Fibroblast of lung (primary cell): ENCODE results near the gene GNG7. TPM values are rescaled to one million over a fixed set of nuclear protein-coding genes. Genes with fewer than 3 reads are reported as not detected.
"Not testable (repeated sequence)": the region's sequence is repeated elsewhere in the genome, so short reads cannot be mapped to it uniquely, and the experiment has no call there.

ENCODE experiments used
- DNase-seq, 2 donors: peaks; one replicate each; pipeline versions ENCODE4 v3.0.0 to v3.0.0-alpha.2; 2010; ENCODE audit warnings: low read depth in 2 of 2
- H2AFZ ChIP-seq: 2 replicates; pipeline ENCODE4 v1.5.1; 2012; ENCODE audit warnings: low read length, control low read depth, inconsistent platforms
- H3K27ac ChIP-seq: 2 replicates; pipeline ENCODE4 v1.5.1; 2011; ENCODE audit warnings: low read length, control low read depth; ENCODE audit not compliant: insufficient read depth
- H3K27me3 ChIP-seq: 2 replicates; pipeline ENCODE4 v1.5.1; 2011; ENCODE audit warnings: mild to moderate bottlenecking, low read length; ENCODE audit not compliant: control insufficient read depth, insufficient read depth
- H3K36me3 ChIP-seq: 2 replicates; pipeline ENCODE4 v1.5.1; 2011; ENCODE audit warnings: low read length; ENCODE audit not compliant: control insufficient read depth, insufficient read depth
- H3K4me1 ChIP-seq: 2 replicates; pipeline ENCODE4 v1.5.1; 2011; ENCODE audit warnings: low read length; ENCODE audit not compliant: control insufficient read depth, insufficient read depth; ENCODE audit errors: extremely low read depth
- H3K4me2 ChIP-seq: 2 replicates; pipeline ENCODE4 v1.5.1; 2011; ENCODE audit warnings: low read length, control low read depth; ENCODE audit not compliant: insufficient read depth; ENCODE audit errors: extremely low read depth
- H3K4me3 ChIP-seq, 4 experiments: fragments of 200-600 bp in 1 of 4; sonication (generic) in 1 of 4; replicated peaks in 1 of 4; 2 replicates each; pipeline ENCODE4 v1.5.1; 2011 to 2016; ENCODE audit warnings: low read length in 4 of 4, low read depth in 3 of 4, mild to moderate bottlenecking in 3 of 4, control low read depth in 2 of 4, inconsistent platforms in 1 of 4, mixed read lengths in 1 of 4; ENCODE audit not compliant: insufficient read depth in 1 of 4; ENCODE audit errors: control extremely low read depth in 1 of 4
- H3K79me2 ChIP-seq: 2 replicates; pipeline ENCODE4 v1.5.1; 2012; ENCODE audit warnings: mild to moderate bottlenecking, low read length, inconsistent platforms; ENCODE audit not compliant: control insufficient read depth, insufficient read depth
- H3K9ac ChIP-seq: 2 replicates; pipeline ENCODE4 v1.5.1; 2011; ENCODE audit warnings: mild to moderate bottlenecking, low read length, control low read depth; ENCODE audit not compliant: insufficient read depth
- H3K9me3 ChIP-seq: 2 replicates; pipeline ENCODE4 v1.5.1; 2012; ENCODE audit warnings: low read depth, low read length; ENCODE audit not compliant: control insufficient read depth, insufficient read depth
- H4K20me1 ChIP-seq: 2 replicates; pipeline ENCODE4 v1.5.1; 2011; ENCODE audit warnings: low read length; ENCODE audit not compliant: control insufficient read depth, insufficient read depth; ENCODE audit errors: extremely low read depth
- CTCF ChIP-seq, 2 donors: IDR thresholded peaks in 1 of 2; conservative IDR thresholded peaks in 1 of 2; 1 replicate in 1 of 2; 2 replicates in 1 of 2; pipeline ENCODE4 v1.5.1; 2011 to 2012; ENCODE audit warnings: low read length in 2 of 2, control low read depth in 1 of 2, inconsistent platforms in 1 of 2, low read depth in 1 of 2, mild to moderate bottlenecking in 1 of 2
- EZH2 ChIP-seq: IDR thresholded peaks from 2 replicates; pipeline ENCODE4 v1.5.1; 2012; ENCODE audit warnings: low read length, control low read depth, mild to moderate bottlenecking; ENCODE audit errors: missing control alignments
- polyA plus RNA-seq, 2 donors: library from polyadenylated mRNA; depleted of rRNA in 1 of 2; stranded (reverse) in 1 of 2; unstranded in 1 of 2; fragments of >200 nt; gene quantifications; 2 replicates each; pipeline ENCODE4 v1.2.1, GENCODE V29; 2011 to 2012; ENCODE audit warnings: missing spikeins in 1 of 2
- total RNA-seq: library from RNA; depleted of rRNA; stranded (reverse); fragments of >200 nt; gene quantifications from 2 replicates; pipeline ENCODE4 v1.2.1, GENCODE V29; 2014

Gene GNG7
- total and polyA plus RNA-seq, 2 donors (not counting 1 experiment from before 2014, with no cell fraction given): 0.27 to 0.83 TPM

GRCh38 chr19:2533072-2533425, 169.4 kb downstream of the GNG7 start:
- no peak overlapping the region for H2AFZ ChIP-seq
- no peak overlapping the region for H3K4me3 ChIP-seq
- H3K9ac ChIP-seq: no peak overlapping the region
- no peak overlapping the region for H3K4me2 ChIP-seq
- no peaks in the 10 kb centered on the region for H3K36me3 ChIP-seq
- no peak for TF ChIP-seq CTCF (conservative IDR thresholded peaks at IDR 0.05 in 1 of 2, IDR thresholded peaks at IDR 0.05 in 1 of 2; ENCODE audit: low read depth in 1 of 2, low read length in 2 of 2)
- H3K4me1 ChIP-seq: peaks cover 14% of the 10 kb centered on the region
- H3K27me3 ChIP-seq: no peaks in the 10 kb centered on the region
- no peak for DNase-seq
- no peaks in the 10 kb centered on the region for H4K20me1 ChIP-seq
- H3K27ac ChIP-seq: peak overlapping the region; percentile 43
- H3K79me2 ChIP-seq: no peaks in the 10 kb centered on the region
- no peaks in the 10 kb centered on the region for H3K9me3 ChIP-seq

GRCh38 chr19:2532252-2533071, 170.0 kb downstream of the GNG7 start:
- no peak overlapping the region for H3K4me2 ChIP-seq

GRCh38 chr19:2529942-2530341, 172.6 kb downstream of the GNG7 start:
- Histone ChIP-seq H3K4me1 (peaks cover 20% of the 10 kb centered on the region), H3K27ac (peak overlapping the region; percentile 67)
- H3K79me2 ChIP-seq, H3K4me2 ChIP-seq, DNase-seq, H3K27me3 ChIP-seq, H3K9me3 ChIP-seq, H3K36me3 ChIP-seq, H4K20me1 ChIP-seq, H3K9ac ChIP-seq, H2AFZ ChIP-seq, H3K4me3 ChIP-seq: not testable (repeated sequence)

More at GRCh38 chr19:2532252-2533071, 170.0 kb downstream of the GNG7 start:
- peak; percentile 92 to 94 for DNase-seq
- Histone ChIP-seq H2AFZ (no peak overlapping the region), H3K27ac (peak overlapping the region; percentile 5), H3K27me3 (no peaks in the 10 kb centered on the region), H3K9ac (no peak overlapping the region), H3K4me3 (no peak overlapping the region), H4K20me1 (no peaks in the 10 kb centered on the region), H3K4me1 (peaks cover 14% of the 10 kb centered on the region), H3K79me2 (no peaks in the 10 kb centered on the region), H3K9me3 (no peaks in the 10 kb centered on the region), H3K36me3 (no peaks in the 10 kb centered on the region)
- no peak for TF ChIP-seq EZH2
- TF ChIP-seq CTCF (conservative IDR thresholded peaks at IDR 0.05 in 1 of 2, IDR thresholded peaks at IDR 0.05 in 1 of 2; ENCODE audit: low read depth in 1 of 2, low read length in 2 of 2): no peak
